DOHH2 (cell line): Measurements from ENCODE around the gene MED4.

Experiments
- CTCF ChIP-seq: fragments of 200-600 bp; sonication (generic); IDR thresholded peaks from one replicate; pipeline ENCODE4 v1.5.1; 2014; ENCODE audit warnings: antibody characterized with exemption, mild to moderate bottlenecking, low read depth, low read length; ENCODE audit not compliant: poor library complexity, severe bottlenecking
- EZH2phosphoT487 ChIP-seq: fragments of 200-600 bp; sonication (generic); IDR thresholded peaks from 2 replicates; pipeline ENCODE4 v1.6.1; 2017; ENCODE audit warnings: borderline replicate concordance, mild to moderate bottlenecking, antibody characterized with exemption, low read length, moderate library complexity, mixed read lengths

DNA sequence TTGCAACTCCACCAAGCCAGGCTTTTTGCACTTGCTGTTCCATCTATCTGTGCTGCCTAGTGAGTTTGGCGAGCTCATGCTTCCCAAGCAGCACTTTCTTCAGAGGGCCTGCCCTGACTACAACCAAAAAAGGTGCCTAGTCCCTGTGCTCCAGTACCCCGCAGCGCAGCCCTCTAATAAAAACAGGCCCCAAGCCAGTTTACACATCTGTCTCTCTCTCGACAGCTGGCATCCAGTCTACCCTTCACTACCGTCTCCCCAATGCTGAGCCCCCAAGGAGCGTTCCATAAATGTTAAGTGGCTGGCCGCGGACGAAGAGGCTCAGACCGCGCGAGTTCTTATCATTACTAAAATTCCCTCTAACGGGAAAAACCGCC is 512 bp downstream of the MED4 start:
- no peak for TF ChIP-seq CTCF
- no peak for TF ChIP-seq EZH2phosphoT487
